Measurements from ENCODE around the gene RAPGEF1. TPM values are rescaled to one million over a fixed set of nuclear protein-coding genes. Genes with fewer than 3 reads are reported as not detected.

RAPGEF1 gene
- total RNA-seq, 6 experiments from 2014 or later: 22.9 to 53.6 (median 30.2) TPM

DNA sequence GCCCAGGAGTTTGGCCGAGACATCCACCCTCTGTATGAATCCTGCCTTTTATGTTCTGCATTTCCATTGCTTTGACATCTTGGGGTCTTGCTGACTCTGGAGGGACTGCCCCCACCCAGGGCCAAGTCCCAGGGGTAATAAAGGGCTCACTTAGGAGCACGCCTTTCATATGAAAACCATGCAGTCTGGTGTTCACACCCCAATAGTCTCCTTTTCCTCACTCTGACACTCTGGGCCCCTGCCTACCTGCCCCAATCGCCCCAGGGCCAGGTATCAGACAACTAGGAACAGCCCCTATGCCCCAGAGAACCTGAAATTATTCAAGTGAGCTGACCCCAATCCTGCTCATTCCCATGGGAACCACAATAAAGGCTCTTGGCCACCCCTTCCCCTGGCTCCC is 33.1 kb upstream of the RAPGEF1 start:
- no peaks in the 10 kb centered on the region for H3K4me1 ChIP-seq
- 69% methylated on average over 2 of the region's 3 CpGs for WGBS (ENCODE audit: insufficient coverage, low coverage, low lambda C conversion rate, missing lambda C conversion rate)
- intact Hi-C loops (cut with DNase I): loop anchor here in 1 of 2 donors (5.0 kb wide), 1 partner anchor 474 kb away; no protein-coding TSS in a partner anchor
- DNase-seq: peak in 1 of 3 donors; percentile 22
- H3K27me3 ChIP-seq: no peaks in the 10 kb centered on the region
- no peak overlapping the region for H3K27ac ChIP-seq
- TF ChIP-seq POLR2A (IDR thresholded peaks at IDR 0.05): no peak
- TF ChIP-seq, protein P1, sequence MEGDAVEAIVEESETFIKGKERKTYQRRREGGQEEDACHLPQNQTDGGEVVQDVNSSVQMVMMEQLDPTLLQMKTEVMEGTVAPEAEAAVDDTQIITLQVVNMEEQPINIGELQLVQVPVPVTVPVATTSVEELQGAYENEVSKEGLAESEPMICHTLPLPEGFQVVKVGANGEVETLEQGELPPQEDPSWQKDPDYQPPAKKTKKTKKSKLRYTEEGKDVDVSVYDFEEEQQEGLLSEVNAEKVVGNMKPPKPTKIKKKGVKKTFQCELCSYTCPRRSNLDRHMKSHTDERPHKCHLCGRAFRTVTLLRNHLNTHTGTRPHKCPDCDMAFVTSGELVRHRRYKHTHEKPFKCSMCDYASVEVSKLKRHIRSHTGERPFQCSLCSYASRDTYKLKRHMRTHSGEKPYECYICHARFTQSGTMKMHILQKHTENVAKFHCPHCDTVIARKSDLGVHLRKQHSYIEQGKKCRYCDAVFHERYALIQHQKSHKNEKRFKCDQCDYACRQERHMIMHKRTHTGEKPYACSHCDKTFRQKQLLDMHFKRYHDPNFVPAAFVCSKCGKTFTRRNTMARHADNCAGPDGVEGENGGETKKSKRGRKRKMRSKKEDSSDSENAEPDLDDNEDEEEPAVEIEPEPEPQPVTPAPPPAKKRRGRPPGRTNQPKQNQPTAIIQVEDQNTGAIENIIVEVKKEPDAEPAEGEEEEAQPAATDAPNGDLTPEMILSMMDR (IDR thresholded peaks at IDR 0.05): no peak
- H3K9me3 ChIP-seq: no peaks in the 10 kb centered on the region
- H3K4me3 ChIP-seq: no peak overlapping the region
- no peak for ATAC-seq
- no peaks in the 10 kb centered on the region for H3K36me3 ChIP-seq

DNA sequence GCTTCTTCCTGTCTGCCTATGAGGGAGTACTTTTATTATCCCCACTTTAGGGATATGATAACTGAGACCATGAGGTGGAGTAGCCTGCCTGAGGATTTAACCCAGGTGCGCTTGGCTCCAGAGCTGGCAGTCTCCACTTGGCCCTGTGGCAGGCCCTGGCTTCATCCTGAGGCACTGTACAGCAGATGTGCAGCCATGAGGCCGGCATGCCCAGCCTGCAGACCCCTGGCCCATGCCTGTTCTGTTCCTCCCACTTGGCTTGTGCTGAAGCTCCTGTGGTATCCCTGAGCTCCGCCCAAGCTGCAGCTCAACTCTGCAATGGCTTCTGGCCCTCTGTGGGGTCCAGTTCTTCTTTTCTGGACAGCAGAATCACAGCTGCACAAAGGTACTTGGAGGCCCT is 31.8 kb upstream of the RAPGEF1 start:
- no peaks in the 10 kb centered on the region for H3K27me3 ChIP-seq
- no peak overlapping the region for H3K27ac ChIP-seq
- H3K36me3 ChIP-seq: no peaks in the 10 kb centered on the region
- no CpG with 5 or more reads among the region's 3 CpGs for WGBS (ENCODE audit: insufficient coverage, low coverage, low lambda C conversion rate, missing lambda C conversion rate)
- DNase-seq: peak in 1 of 3 donors; percentile 35
- intact Hi-C loops (cut with DNase I): loop anchor here in 1 of 2 donors (5.0 kb wide), 1 partner anchor 476 kb away; no protein-coding TSS in a partner anchor
- TF ChIP-seq, protein P1 (IDR thresholded peaks at IDR 0.05): no peak
- no peak for TF ChIP-seq POLR2A (IDR thresholded peaks at IDR 0.05)
- H3K4me3 ChIP-seq: no peak overlapping the region
- ATAC-seq: no peak
- H3K4me1 ChIP-seq: no peaks in the 10 kb centered on the region
- no peaks in the 10 kb centered on the region for H3K9me3 ChIP-seq

DNA sequence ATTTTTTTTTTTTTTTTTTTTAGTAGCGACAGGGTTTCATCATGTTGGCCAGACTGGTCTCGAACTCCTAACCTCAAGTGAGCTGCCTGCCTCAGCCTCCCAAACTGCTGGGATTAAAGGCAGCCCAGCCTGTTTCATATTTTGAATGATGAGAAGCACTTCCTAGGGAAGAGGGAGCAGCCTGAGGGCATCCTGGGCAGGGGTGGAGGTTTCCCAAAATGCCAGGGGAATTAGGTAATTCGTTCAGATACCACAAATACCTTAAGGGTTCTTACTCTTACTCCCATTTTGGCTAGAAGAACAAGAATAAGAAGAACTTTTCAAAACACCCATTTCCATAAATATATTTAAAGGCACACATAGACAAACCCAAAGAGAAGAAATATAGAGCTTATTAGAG is 29.5 kb upstream of the RAPGEF1 start:
- H3K4me3 ChIP-seq: no peak overlapping the region
- no peaks in the 10 kb centered on the region for H3K36me3 ChIP-seq
- TF ChIP-seq, protein P1 (IDR thresholded peaks at IDR 0.05): no peak
- TF ChIP-seq POLR2A (IDR thresholded peaks at IDR 0.05): no peak
- no peak overlapping the region for H3K27ac ChIP-seq
- H3K27me3 ChIP-seq: no peaks in the 10 kb centered on the region
- DNase-seq: peak in 1 of 3 donors; percentile 3
- no peaks in the 10 kb centered on the region for H3K4me1 ChIP-seq
- intact Hi-C loops (cut with DNase I): no loop called here
- WGBS (ENCODE audit: insufficient coverage, low coverage, low lambda C conversion rate, missing lambda C conversion rate): 26% methylated on average over 3 of the region's 3 CpGs
- no peaks in the 10 kb centered on the region for H3K9me3 ChIP-seq
- ATAC-seq: no peak

DNA sequence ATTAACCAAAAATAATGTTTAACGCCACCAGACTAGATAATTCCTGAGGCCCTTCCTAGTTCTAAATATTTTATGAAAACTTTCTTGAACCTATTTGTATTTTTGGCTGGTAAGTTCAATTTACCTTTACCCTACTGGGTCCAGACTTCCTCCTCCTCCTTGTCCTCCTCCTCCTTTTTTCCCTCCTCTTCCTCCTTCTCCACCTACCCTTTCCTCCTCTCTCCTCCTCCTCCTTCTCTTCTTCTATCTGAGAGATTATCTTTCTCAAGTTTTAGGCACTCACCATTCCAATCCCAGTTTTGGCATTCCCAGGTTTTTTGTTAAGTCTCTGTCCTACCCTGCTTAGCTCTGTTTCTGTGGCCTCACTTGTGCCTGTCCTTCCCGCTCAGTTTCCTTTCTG is 24.7 kb upstream of the RAPGEF1 start:
- ATAC-seq (no peak), DNase-seq (no peak)
- Histone ChIP-seq H3K4me3 (no peak overlapping the region), H3K9me3 (no peaks in the 10 kb centered on the region), H3K4me1 (peaks cover 0 to 6% (median 0%) of the 10 kb centered on the region in 4 donors), H3K27me3 (no peaks in the 10 kb centered on the region), H3K27ac (no peak overlapping the region), H3K36me3 (no peaks in the 10 kb centered on the region)
- 74% methylated on average over 2 of the region's 2 CpGs for WGBS (ENCODE audit: insufficient coverage, low coverage, low lambda C conversion rate, missing lambda C conversion rate)
- TF ChIP-seq, protein P1 (IDR thresholded peaks at IDR 0.05): no peak
- TF ChIP-seq POLR2A (IDR thresholded peaks at IDR 0.05): no peak
- intact Hi-C loops (cut with DNase I): loop anchor here (5.0 kb wide), 1 partner anchor 473 kb away; no protein-coding TSS in a partner anchor
